Heart left ventricle (tissue), 16 donors: ENCODE data around the gene ACOXL. TPM values are rescaled to one million over a fixed set of nuclear protein-coding genes. Genes with fewer than 3 reads are reported as not detected.

Experiments used
- ATAC-seq, 4 donors: fragments of 200-7000 bp; cut with Tn5 transposase; one replicate each; pipeline ENCODE4 v1.9.1; 2020 to 2022; ENCODE audit warnings: moderate library complexity in 4 of 4, mild to moderate bottlenecking in 3 of 4, moderate number of reproducible peaks in 1 of 4
- DNase-seq, 5 donors: peaks; one replicate each; pipeline ENCODE4 v3.0.0-alpha.2; 2020
- H3K27ac ChIP-seq, 12 donors: fragments of 200-600 bp; sonication (generic) in 4 of 12; one replicate each; pipeline versions ENCODE4 v1.5.0 to v1.8.0; 2016 to 2022; ENCODE audit warnings: mild to moderate bottlenecking in 2 of 12
- H3K27me3 ChIP-seq, 9 donors: fragments of 200-600 bp; sonication (generic) in 2 of 9; one replicate each; pipeline versions ENCODE4 v1.5.1 to v1.8.0; 2016 to 2022; ENCODE audit warnings: mild to moderate bottlenecking in 3 of 9
- H3K36me3 ChIP-seq, 9 donors: fragments of 200-600 bp; sonication (generic) in 2 of 9; one replicate each; pipeline versions ENCODE4 v1.5.0 to v1.8.0; 2018 to 2022; ENCODE audit warnings: mild to moderate bottlenecking in 2 of 9
- H3K4me1 ChIP-seq, 12 donors: fragments of 200-600 bp; sonication (generic) in 4 of 12; one replicate each; pipeline versions ENCODE4 v1.5.0 to v1.8.0; 2016 to 2022; ENCODE audit warnings: mild to moderate bottlenecking in 3 of 12
- H3K4me3 ChIP-seq, 12 donors: fragments of 200-600 bp; sonication (generic) in 4 of 12; one replicate each; pipeline versions ENCODE4 v1.5.0 to v1.8.0; 2017 to 2022; ENCODE audit warnings: mild to moderate bottlenecking in 9 of 12, moderate library complexity in 4 of 12
- H3K9me3 ChIP-seq, 12 donors: fragments of 200-600 bp; sonication (generic) in 4 of 12; one replicate each; pipeline versions ENCODE4 v1.5.0 to v1.8.0; 2016 to 2022; ENCODE audit warnings: mild to moderate bottlenecking in 1 of 12
- POLR2A ChIP-seq, 2 donors: fragments of 450-650 bp; IDR thresholded peaks; one replicate each; pipeline ENCODE4 v1.6.1; 2017; ENCODE audit warnings: antibody characterized with exemption in 2 of 2, mild to moderate bottlenecking in 2 of 2, moderate library complexity in 2 of 2
- WGBS, 4 donors: extraction: QIAGEN DNeasy Blood & Tissue Kit in 2 of 4; methylation state at CpG; one replicate each; pipeline versions ENCODE4 v1.1.5 to v1.1.7; 2013 to 2018; 5-methylcytosine and 5-hydroxymethylcytosine counted together
- intact Hi-C, 10 donors: fragments of 100-400 bp; cut with DNase I; formaldehyde crosslinking; loops; one replicate each; pipeline versions ENCODE4 v1.11.1 to v1.14.2; 2022
- polyA plus RNA-seq, 2 donors: library from polyadenylated mRNA; stranded (reverse); fragments of 200-250 nt; gene quantifications; one replicate each; pipeline ENCODE4 v1.2.3, GENCODE V29; 2013
- total RNA-seq, 9 donors: library from RNA; depleted of rRNA in 2 of 9; stranded (reverse); fragments of >200 nt in 2 of 9; fragmentation: NEBNext Ultra II Directional in 3 of 9; extraction: Animal tissue kit (Norgen Biotek cat#: 25700) in 3 of 9; gene quantifications; one replicate each; pipeline versions ENCODE4 v1.1.0 to v1.2.4, GENCODE V29; 2016 to 2023
- TF ChIP-seq, protein P1 (sequence below), 12 donors: fragments of 200-600 bp; sonication (generic) in 4 of 12; IDR thresholded peaks; one replicate each; pipeline versions ENCODE4 v1.5.0 to v1.8.0; 2018 to 2022; ENCODE audit warnings: antibody characterized with exemption in 12 of 12, mild to moderate bottlenecking in 5 of 12
- donor health status: ischemic (EF 13 %, LVEDD 7.1; RV severe dilation, severe dysfunction).
- donor health status: healthy with polysubstance abuse.
- donor health status: DM: no; HTN: yes; CAD: no.
- donor health status: DM: no; HTN: no; CAD: no.
- donor health status: ischemic (EF 25% LVEDD 6.9; RV normal size, moderate dysfunction).
- donor health status: ischemic (EF 25% LVEDD 5.7; RV mildly dilated, moderate dysfunction).
- donor health status: healthy.
- donor health status: DM: yes; HTN: yes; CAD: no.
- donor health status: ischemic (EF 35%, LVEDD 5.7; RV mildly dilated, moderate dysfunction).
- donor health status: nonischemic (EF 11% LVEDD 7.7; RV severe dilation, severe dysfunction).
- donor health status: DM: yes; HTN: yes; CAD: no.
- donor health status: PGD.
- donor health status: ischemic (EF 29% LVEDD 5.4; RV normal size, mild dysfunction).
- donor health status: nonischemic (EF 23%, LVEDD 6.1; RV moderate dilation, normal function).

Gene ACOXL
- total and polyA plus RNA-seq, 11 donors = 0.25 TPM; not detected in 10

DNA sequence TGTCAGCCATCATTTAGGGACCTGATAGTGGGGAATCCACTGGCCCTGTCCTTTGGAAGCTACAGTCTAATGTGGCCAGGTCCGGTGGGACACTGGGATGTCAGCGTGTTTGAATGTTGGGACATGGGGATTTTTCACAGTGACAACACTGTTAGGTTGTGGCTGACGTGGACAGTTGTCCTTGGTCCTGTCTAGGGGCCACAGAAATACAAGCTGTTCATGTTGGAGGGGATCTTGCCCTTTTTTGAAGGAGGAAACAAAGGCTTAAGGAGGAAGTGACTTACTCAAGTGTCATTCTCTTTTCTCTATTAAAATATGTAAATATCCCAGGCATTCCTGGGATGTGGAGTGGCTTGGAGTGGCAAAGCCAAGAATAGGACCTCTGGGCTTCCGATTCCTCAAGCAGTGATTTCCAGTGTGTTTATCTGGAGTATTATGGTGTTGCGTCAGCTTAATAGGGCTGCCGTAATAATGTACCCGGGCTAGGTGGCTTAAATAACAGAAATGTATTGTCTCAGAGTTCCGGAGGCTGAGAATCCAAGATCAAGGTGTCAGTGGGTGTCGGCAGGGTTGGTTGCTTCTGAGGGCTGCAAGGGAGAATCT lies 8.5 kb downstream of the ACOXL start:
- no peak for ATAC-seq
- 72 to 83% (median 81%) methylated on average over 9 of the region's 9 CpGs for WGBS, 4 donors
- intact Hi-C loops = no loop called here
- H3K27me3 ChIP-seq = peaks cover 0 to 32% (median 2%) of the 10 kb centered on the region in 9 donors
- peaks cover 0 to 14% (median 0%) of the 10 kb centered on the region in 12 donors for H3K9me3 ChIP-seq
- no peaks in the 10 kb centered on the region for H3K4me1 ChIP-seq
- TF ChIP-seq POLR2A (IDR thresholded peaks at IDR 0.05) = no peak
- TF ChIP-seq, protein P1, sequence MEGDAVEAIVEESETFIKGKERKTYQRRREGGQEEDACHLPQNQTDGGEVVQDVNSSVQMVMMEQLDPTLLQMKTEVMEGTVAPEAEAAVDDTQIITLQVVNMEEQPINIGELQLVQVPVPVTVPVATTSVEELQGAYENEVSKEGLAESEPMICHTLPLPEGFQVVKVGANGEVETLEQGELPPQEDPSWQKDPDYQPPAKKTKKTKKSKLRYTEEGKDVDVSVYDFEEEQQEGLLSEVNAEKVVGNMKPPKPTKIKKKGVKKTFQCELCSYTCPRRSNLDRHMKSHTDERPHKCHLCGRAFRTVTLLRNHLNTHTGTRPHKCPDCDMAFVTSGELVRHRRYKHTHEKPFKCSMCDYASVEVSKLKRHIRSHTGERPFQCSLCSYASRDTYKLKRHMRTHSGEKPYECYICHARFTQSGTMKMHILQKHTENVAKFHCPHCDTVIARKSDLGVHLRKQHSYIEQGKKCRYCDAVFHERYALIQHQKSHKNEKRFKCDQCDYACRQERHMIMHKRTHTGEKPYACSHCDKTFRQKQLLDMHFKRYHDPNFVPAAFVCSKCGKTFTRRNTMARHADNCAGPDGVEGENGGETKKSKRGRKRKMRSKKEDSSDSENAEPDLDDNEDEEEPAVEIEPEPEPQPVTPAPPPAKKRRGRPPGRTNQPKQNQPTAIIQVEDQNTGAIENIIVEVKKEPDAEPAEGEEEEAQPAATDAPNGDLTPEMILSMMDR (IDR thresholded peaks at IDR 0.05) = no peak
- no peak overlapping the region for H3K4me3 ChIP-seq
- H3K27ac ChIP-seq = no peak overlapping the region
- DNase-seq = no peak
- H3K36me3 ChIP-seq = no peaks in the 10 kb centered on the region

DNA sequence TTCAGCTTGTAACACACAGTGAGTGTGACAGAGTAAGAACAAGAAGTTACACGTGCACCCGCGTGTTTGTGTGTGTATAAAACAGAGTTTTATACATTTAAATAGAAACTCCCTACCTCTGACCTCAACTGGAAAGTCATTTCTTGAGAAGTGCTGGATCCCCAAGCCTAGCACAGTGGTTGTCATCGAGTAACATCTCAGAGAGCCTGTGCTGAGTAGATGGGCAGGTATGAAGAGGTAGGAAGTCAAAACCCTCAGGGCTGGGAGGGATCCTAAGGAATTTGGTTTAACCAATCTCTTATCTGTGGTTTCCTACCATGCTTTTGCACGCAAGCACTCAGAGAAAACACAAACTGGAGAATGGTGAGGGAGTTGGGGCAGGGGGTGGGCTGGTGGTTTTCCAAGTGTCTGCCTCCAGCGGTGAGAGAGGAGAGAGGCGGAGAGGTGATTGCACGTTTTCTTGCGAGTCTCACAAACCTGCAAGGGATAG lies 9.2 kb downstream of the ACOXL start:
- no peak for TF ChIP-seq POLR2A (IDR thresholded peaks at IDR 0.05)
- TF ChIP-seq, protein P1 (IDR thresholded peaks at IDR 0.05) = no peak
- Histone ChIP-seq H3K36me3 (no peaks in the 10 kb centered on the region), H3K27ac (no peak overlapping the region), H3K4me3 (no peak overlapping the region), H3K4me1 (no peaks in the 10 kb centered on the region), H3K9me3 (peaks cover 0 to 14% (median 0%) of the 10 kb centered on the region in 12 donors), H3K27me3 (peaks cover 0 to 29% (median 2%) of the 10 kb centered on the region in 9 donors)
- 64 to 72% (median 69%) methylated on average over 9 of the region's 9 CpGs for WGBS, 4 donors
- DNase-seq (no peak), ATAC-seq (no peak)
- intact Hi-C loops = no loop called here

DNA sequence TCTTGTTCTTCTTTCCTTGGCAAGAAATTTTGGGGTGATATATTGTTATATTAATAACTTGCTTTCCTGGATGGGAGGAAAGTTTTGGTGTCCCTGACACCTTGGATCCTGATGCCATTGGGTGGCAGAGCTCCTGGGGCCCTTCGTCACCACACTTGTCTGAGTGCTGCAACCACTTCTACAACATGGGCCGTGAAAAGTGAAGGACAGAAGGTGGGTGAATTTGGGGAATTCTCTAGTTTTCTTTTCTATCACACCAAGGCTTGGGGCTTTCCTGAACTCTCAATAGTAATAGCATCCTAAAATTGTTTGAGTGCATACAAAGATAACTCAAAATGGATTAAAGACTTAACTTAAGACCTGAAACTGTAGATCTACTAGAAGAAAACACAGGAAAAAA lies 10.0 kb downstream of the ACOXL start:
- WGBS, 4 donors = 80 to 96% (median 86%) methylated on average over 2 of the region's 2 CpGs
- intact Hi-C loops = no loop called here
- Histone ChIP-seq H3K9me3 (peaks cover 0 to 14% (median 0%) of the 10 kb centered on the region in 12 donors), H3K36me3 (no peaks in the 10 kb centered on the region), H3K4me3 (no peak overlapping the region), H3K27me3 (peaks cover 0 to 28% (median 2%) of the 10 kb centered on the region in 9 donors), H3K27ac (no peak overlapping the region), H3K4me1 (no peaks in the 10 kb centered on the region)
- TF ChIP-seq, protein P1 (IDR thresholded peaks at IDR 0.05) = no peak
- no peak for TF ChIP-seq POLR2A (IDR thresholded peaks at IDR 0.05)
- DNase-seq = no peak
- ATAC-seq = no peak

DNA sequence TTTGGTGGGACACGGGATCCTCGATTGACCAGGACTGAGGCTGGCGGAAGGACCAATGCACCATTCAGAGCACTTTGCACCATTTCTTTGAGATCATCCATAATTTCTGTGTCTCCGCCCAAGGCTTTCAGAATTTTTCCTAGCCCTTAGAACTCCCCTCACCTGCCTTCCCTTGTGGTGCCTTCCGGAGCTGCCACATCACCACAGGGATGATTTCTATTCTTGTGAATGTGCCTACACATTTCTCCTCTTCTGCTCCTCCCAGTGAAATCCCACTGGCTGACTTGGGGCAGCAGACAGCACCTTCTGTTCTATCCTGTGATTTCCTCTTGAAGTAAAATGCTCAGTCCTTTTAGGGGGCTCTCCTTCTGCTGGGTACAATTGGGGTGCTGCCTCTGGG lies 11.2 kb downstream of the ACOXL start:
- ATAC-seq (no peak), DNase-seq (no peak)
- no peak overlapping the region for H3K27ac ChIP-seq
- WGBS, 4 donors = 91 to 94% (median 93%) methylated on average over 5 of the region's 5 CpGs
- no peaks in the 10 kb centered on the region for H3K4me1 ChIP-seq
- peaks cover 0 to 10% (median 0%) of the 10 kb centered on the region in 12 donors for H3K9me3 ChIP-seq
- H3K36me3 ChIP-seq = no peaks in the 10 kb centered on the region
- intact Hi-C loops = no loop called here
- TF ChIP-seq POLR2A (IDR thresholded peaks at IDR 0.05) = no peak
- TF ChIP-seq, protein P1 (IDR thresholded peaks at IDR 0.05) = no peak
- H3K4me3 ChIP-seq = no peak overlapping the region
- peaks cover 0 to 19% (median 0%) of the 10 kb centered on the region in 9 donors for H3K27me3 ChIP-seq
